Endothelial cell of umbilical vein (primary cell): ENCODE data around the gene STMND1. TPM values are rescaled to one million over a fixed set of nuclear protein-coding genes. Genes with fewer than 3 reads are reported as not detected.

ENCODE experiments used
- BruUV-seq: library from RNA; stranded (reverse); fragments of 400-500 nt; replicated peaks from 2 replicates; lab custom pipeline; 2021; lab: Mats Ljungman, UMichigan
- CTCF ChIA-PET: fragments of 300-600, 350-600 bp; sonication (Branson Sonifier 250); formaldehyde crosslinking; loops from one replicate; lab custom pipeline; 2021; ENCODE audit warnings: antibody characterized with exemption, inconsistent platforms; lab: Charles Lee
- POLR2A ChIA-PET: fragments of 300-600, 350-600 bp; sonication (Branson Sonifier 250); formaldehyde crosslinking; loops from one replicate; lab custom pipeline; 2021; ENCODE audit warnings: antibody characterized with exemption, inconsistent platforms; lab: Charles Lee
- DNase-seq: peaks from one replicate; pipeline ENCODE4 v3.0.0-alpha.2; 2011; ENCODE audit warnings: low read depth, low spot score
- FAIRE-seq: peaks from 2 replicates; lab custom pipeline; 2011; peaks lifted over from hg19 to GRCh38; lab: Jason Lieb, UNC
- H2AFZ ChIP-seq: 2 replicates; pipeline ENCODE4 v1.6.0; 2012; ENCODE audit warnings: low read depth, low read length, control low read depth, inconsistent platforms
- H3K27ac ChIP-seq: 2 replicates; pipeline ENCODE4 v1.5.1; 2011; ENCODE audit warnings: low read depth, mild to moderate bottlenecking, control low read depth, low read length, moderate library complexity; ENCODE audit not compliant: insufficient read depth
- H3K27me3 ChIP-seq, 2 experiments: 2 replicates each; pipeline versions ENCODE4 v1.6.0 to v1.6.1; 2011; ENCODE audit warnings: low read length in 2 of 2, mixed read lengths in 1 of 2; ENCODE audit not compliant: control insufficient read depth in 2 of 2, insufficient read depth in 2 of 2
- H3K36me3 ChIP-seq, 2 experiments: 2 replicates in 1 of 2; 3 replicates in 1 of 2; pipeline ENCODE4 v1.5.1; 2011; ENCODE audit warnings: low read length in 2 of 2, mild to moderate bottlenecking in 1 of 2, moderate library complexity in 1 of 2; ENCODE audit not compliant: control insufficient read depth in 2 of 2, insufficient read depth in 2 of 2; ENCODE audit errors: extremely low read depth in 1 of 2
- H3K4me1 ChIP-seq: 3 replicates; pipeline ENCODE4 v1.5.1; 2011; ENCODE audit warnings: mild to moderate bottlenecking, low read length; ENCODE audit not compliant: control insufficient read depth, insufficient read depth; ENCODE audit errors: extremely low read depth
- H3K4me2 ChIP-seq: 2 replicates; pipeline ENCODE4 v1.6.1; 2011; ENCODE audit warnings: low read length, control low read depth, mixed read lengths; ENCODE audit not compliant: insufficient read depth
- H3K4me3 ChIP-seq, 3 experiments: fragments of 200-600 bp in 1 of 3; sonication (generic), shearing (Covaris generic) in 1 of 3; replicated peaks in 1 of 3; 2 replicates each; pipeline ENCODE4 v1.5.1; 2011 to 2016; ENCODE audit warnings: control low read depth in 3 of 3, low read length in 3 of 3, mild to moderate bottlenecking in 2 of 3, inconsistent platforms in 1 of 3, low read depth in 1 of 3, moderate library complexity in 1 of 3; ENCODE audit not compliant: insufficient read depth in 1 of 3
- H3K79me2 ChIP-seq: 2 replicates; pipeline ENCODE4 v1.6.0; 2012; ENCODE audit warnings: low read length, inconsistent platforms; ENCODE audit not compliant: control insufficient read depth, insufficient read depth
- H3K9ac ChIP-seq: replicated peaks from 2 replicates; pipeline ENCODE3; 2011; ENCODE audit warnings: low read length, control low read depth; ENCODE audit not compliant: insufficient read depth; ENCODE audit errors: extremely low read depth
- H3K9me1 ChIP-seq: replicated peaks from 3 replicates; pipeline ENCODE4 v1.6.0; 2011; ENCODE audit warnings: mild to moderate bottlenecking, low read length; ENCODE audit not compliant: control insufficient read depth, insufficient read depth; ENCODE audit errors: extremely low read depth
- H3K9me3 ChIP-seq: replicated peaks from 2 replicates; pipeline ENCODE4 v1.5.1; 2012; ENCODE audit warnings: low read length, inconsistent platforms; ENCODE audit not compliant: control insufficient read depth, insufficient read depth
- H4K20me1 ChIP-seq: replicated peaks from 2 replicates; pipeline ENCODE3; 2011; ENCODE audit warnings: mild to moderate bottlenecking, low read length; ENCODE audit not compliant: control insufficient read depth, insufficient read depth; ENCODE audit errors: extremely low read depth
- EZH2 ChIP-seq: IDR thresholded peaks from 2 replicates; pipeline ENCODE4 v1.6.1; 2012; ENCODE audit warnings: borderline replicate concordance, low read depth, mild to moderate bottlenecking, moderate library complexity, low read length, inconsistent platforms; ENCODE audit not compliant: severe bottlenecking
- FOS ChIP-seq: IDR thresholded peaks from 2 replicates; pipeline ENCODE4 v1.6.1; 2011; ENCODE audit warnings: mild to moderate bottlenecking, low read length, moderate library complexity, borderline replicate concordance; ENCODE audit not compliant: insufficient read depth
- GATA2 ChIP-seq: IDR thresholded peaks from 2 replicates; pipeline ENCODE4 v1.7.0; 2011; ENCODE audit warnings: low read depth, mild to moderate bottlenecking, moderate library complexity, mixed read lengths, low read length; ENCODE audit not compliant: insufficient read length, insufficient read depth
- JUN ChIP-seq: IDR thresholded peaks from 2 replicates; pipeline ENCODE4 v1.6.1; 2011; ENCODE audit warnings: borderline replicate concordance, low read depth; ENCODE audit not compliant: insufficient read length, insufficient read depth
- MYC ChIP-seq: IDR thresholded peaks from one replicate; pipeline ENCODE4 v1.6.1; 2011; ENCODE audit warnings: mild to moderate bottlenecking, low read depth, low read length
- POLR2A ChIP-seq: IDR thresholded peaks from 2 replicates; pipeline ENCODE4 v1.6.1; 2012; ENCODE audit warnings: low read depth, mild to moderate bottlenecking, control low read depth, low read length
- POLR2AphosphoS5 ChIP-seq: IDR thresholded peaks from 2 replicates; pipeline ENCODE4 v1.6.1; 2012; ENCODE audit warnings: low read depth, mild to moderate bottlenecking, control low read depth, low read length, moderate library complexity; ENCODE audit not compliant: insufficient read depth
- dilution Hi-C: fragments of 300-500 bp; cut with MboI; formaldehyde crosslinking; loops from one replicate; pipeline ENCODE4 v1.15.0; 2019; ENCODE audit warnings: low sequenced_read_pairs; ENCODE audit not compliant: extremely low pct_ligation_motif_present
- intact Hi-C: fragments of 100-400 bp; cut with micrococcal nuclease; formaldehyde crosslinking; loops from one replicate; pipeline ENCODE4 v1.10.0; 2022
- polyA plus RNA-seq, 4 experiments: library from polyadenylated mRNA; depleted of rRNA in 3 of 4; stranded (reverse) in 3 of 4; unstranded in 1 of 4; fragments of >200 nt; gene quantifications; 2 replicates each; pipeline versions ENCODE4 v1.2.1 to v1.2.3, GENCODE V29; 2011 to 2012; ENCODE audit warnings: missing spikeins in 1 of 4
- total RNA-seq: library from RNA; stranded (reverse); gene quantifications from 2 replicates; pipeline ENCODE4 v1.2.3, GENCODE V29; 2021
- TF ChIP-seq, protein P1 (sequence below): IDR thresholded peaks from 2 replicates; pipeline ENCODE4 v1.6.1; 2011; ENCODE audit not compliant: insufficient read depth, insufficient read length
- TF ChIP-seq, protein P2 (sequence below), 2 donors: IDR thresholded peaks; 1 replicate in 1 of 2; 2 replicates in 1 of 2; pipeline ENCODE4 v1.5.1; 2011; ENCODE audit warnings: low read length in 2 of 2, mild to moderate bottlenecking in 2 of 2, moderate library complexity in 2 of 2, control low read depth in 1 of 2, inconsistent platforms in 1 of 2, low read depth in 1 of 2; ENCODE audit not compliant: insufficient read depth in 1 of 2; ENCODE audit errors: extremely low read depth in 1 of 2

STMND1 gene
- total and polyA plus RNA-seq, 2 donors (not counting 3 experiments of a cell fraction or from before 2014, with no cell fraction given), result not detected

DNA sequence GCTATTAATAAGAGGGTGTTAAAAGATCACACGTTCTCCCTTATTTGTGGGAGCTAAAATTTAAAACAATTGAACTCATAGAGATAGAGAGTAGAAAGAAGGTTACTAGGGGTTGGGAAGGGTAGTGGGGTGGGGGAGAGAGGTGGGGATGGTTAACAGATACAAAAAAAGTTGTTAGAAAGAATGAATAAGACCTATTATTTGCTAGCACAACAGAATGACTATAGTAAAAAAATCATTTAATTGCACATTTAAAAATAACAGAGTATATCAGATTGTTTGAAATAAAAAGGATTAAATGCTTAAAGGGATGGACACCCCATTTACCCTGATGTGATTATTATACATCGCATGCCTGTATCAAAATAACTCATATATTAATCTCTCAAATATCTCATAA is 43.3 kb upstream of the STMND1 start:
- Histone ChIP-seq H4K20me1 (no peaks in the 10 kb centered on the region), H3K9me3 (no peaks in the 10 kb centered on the region), H3K27me3 (no peaks in the 10 kb centered on the region), H3K9me1 (no peaks in the 10 kb centered on the region), H3K27ac (no peak overlapping the region), H3K4me1 (no peaks in the 10 kb centered on the region), H3K79me2 (no peaks in the 10 kb centered on the region), H3K36me3 (no peaks in the 10 kb centered on the region), H3K4me3 (no peak overlapping the region), H3K4me2 (no peak overlapping the region), H3K9ac (no peak overlapping the region), H2AFZ (no peak overlapping the region)
- dilution Hi-C loops (no loop called here), intact Hi-C loops (no loop called here)
- ChIA-PET POLR2A (no interaction called here), CTCF (interaction anchor here (0.6 kb wide), 1 partner anchor 1682 kb away, joined by 3 read pairs; no protein-coding TSS in a partner anchor)
- FAIRE-seq (no peak), DNase-seq (no peak)
- no peak for TF ChIP-seq FOS
- BruUV-seq, result no TSS peak

DNA sequence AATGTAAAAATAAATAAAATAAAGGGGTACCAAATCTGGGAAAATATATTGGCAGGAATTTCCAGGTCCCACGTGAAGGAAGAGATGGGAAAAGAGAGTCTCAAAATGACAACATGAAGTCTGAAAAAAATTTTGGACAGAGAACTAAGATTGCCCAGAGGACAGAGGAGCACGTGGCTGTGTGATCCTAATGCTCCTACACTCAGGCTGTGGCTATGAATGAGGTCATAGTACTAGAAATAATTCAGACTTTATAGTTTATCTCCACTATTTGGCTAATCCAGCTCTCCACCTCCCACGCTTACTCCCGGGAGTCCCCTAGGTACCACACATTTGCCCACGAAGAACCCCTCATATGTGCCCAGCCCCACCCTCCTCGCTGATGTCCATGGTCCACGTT is 42.8 kb upstream of the STMND1 start:
- Histone ChIP-seq H3K27ac (no peak overlapping the region), H3K79me2 (no peaks in the 10 kb centered on the region), H3K27me3 (no peaks in the 10 kb centered on the region), H3K9me3 (no peaks in the 10 kb centered on the region), H3K36me3 (no peaks in the 10 kb centered on the region), H4K20me1 (no peaks in the 10 kb centered on the region), H3K9me1 (no peaks in the 10 kb centered on the region), H3K9ac (no peak overlapping the region), H2AFZ (no peak overlapping the region), H3K4me1 (no peaks in the 10 kb centered on the region), H3K4me3 (no peak overlapping the region), H3K4me2 (no peak overlapping the region)
- dilution Hi-C loops (no loop called here), intact Hi-C loops (no loop called here)
- DNase-seq, result no peak
- CTCF ChIA-PET, result interaction anchor here (0.5 kb wide), 1 partner anchor 485 kb away, joined by 3 read pairs; no protein-coding TSS in a partner anchor
- TF ChIP-seq JUN, result no peak
- TF ChIP-seq GATA2, result no peak
- TF ChIP-seq FOS, result no peak
- TF ChIP-seq, protein P1, sequence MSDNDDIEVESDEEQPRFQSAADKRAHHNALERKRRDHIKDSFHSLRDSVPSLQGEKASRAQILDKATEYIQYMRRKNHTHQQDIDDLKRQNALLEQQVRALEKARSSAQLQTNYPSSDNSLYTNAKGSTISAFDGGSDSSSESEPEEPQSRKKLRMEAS, result no peak
- TF ChIP-seq POLR2A, result no peak
- TF ChIP-seq EZH2, result no peak
- TF ChIP-seq MYC, result no peak
- TF ChIP-seq, protein P2, sequence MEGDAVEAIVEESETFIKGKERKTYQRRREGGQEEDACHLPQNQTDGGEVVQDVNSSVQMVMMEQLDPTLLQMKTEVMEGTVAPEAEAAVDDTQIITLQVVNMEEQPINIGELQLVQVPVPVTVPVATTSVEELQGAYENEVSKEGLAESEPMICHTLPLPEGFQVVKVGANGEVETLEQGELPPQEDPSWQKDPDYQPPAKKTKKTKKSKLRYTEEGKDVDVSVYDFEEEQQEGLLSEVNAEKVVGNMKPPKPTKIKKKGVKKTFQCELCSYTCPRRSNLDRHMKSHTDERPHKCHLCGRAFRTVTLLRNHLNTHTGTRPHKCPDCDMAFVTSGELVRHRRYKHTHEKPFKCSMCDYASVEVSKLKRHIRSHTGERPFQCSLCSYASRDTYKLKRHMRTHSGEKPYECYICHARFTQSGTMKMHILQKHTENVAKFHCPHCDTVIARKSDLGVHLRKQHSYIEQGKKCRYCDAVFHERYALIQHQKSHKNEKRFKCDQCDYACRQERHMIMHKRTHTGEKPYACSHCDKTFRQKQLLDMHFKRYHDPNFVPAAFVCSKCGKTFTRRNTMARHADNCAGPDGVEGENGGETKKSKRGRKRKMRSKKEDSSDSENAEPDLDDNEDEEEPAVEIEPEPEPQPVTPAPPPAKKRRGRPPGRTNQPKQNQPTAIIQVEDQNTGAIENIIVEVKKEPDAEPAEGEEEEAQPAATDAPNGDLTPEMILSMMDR (IDR thresholded peaks at IDR 0.05; ENCODE audit: extremely low read depth in 1 of 2, insufficient read depth in 1 of 2, low read depth in 1 of 2, low read length in 2 of 2), result no peak
- TF ChIP-seq POLR2AphosphoS5, result no peak
- POLR2A ChIA-PET, result no interaction called here
- no TSS peak for BruUV-seq
- no peak for FAIRE-seq
